MCF 10A (cell line): ENCODE data around the gene TCTN1. TPM values are rescaled to one million over a fixed set of nuclear protein-coding genes. Genes with fewer than 3 reads are reported as not detected.
A peak's percentile ranks its signal among the peaks of the same experiment; 100 is the strongest.

Experiments
- BruUV-seq: library from RNA; stranded (reverse); fragments of 400-500 nt; replicated peaks from 2 replicates; lab custom pipeline; 2021; lab: Mats Ljungman, UMichigan
- CTCF ChIA-PET: fragments of 300-600 bp; sonication (Branson Sonifier 250); formaldehyde crosslinking; extraction: SDS; loops from one replicate; lab custom pipeline; 2021; ENCODE audit warnings: antibody characterized with exemption, inconsistent platforms; lab: Yijun Ruan, JAX
- POLR2A ChIA-PET: fragments of 300-600, 350-650 bp; sonication (Branson Sonifier 250); formaldehyde crosslinking; extraction: SDS; loops from one replicate; lab custom pipeline; 2020; ENCODE audit warnings: antibody characterized with exemption, inconsistent platforms; lab: Yijun Ruan, JAX
- DNase-seq: peaks from one replicate; pipeline ENCODE4 v3.0.0-alpha.2; 2018; ENCODE audit not compliant: unreplicated experiment
- H3K27ac Mint-ChIP-seq: one replicate; pipeline ENCODE4 v1.8.0; 2022; ENCODE audit warnings: mild to moderate bottlenecking, low read depth, mixed read lengths; ENCODE audit not compliant: unreplicated experiment
- H3K27me3 Mint-ChIP-seq: one replicate; pipeline ENCODE4 v1.8.0; 2022; ENCODE audit warnings: mixed read lengths; ENCODE audit not compliant: insufficient read depth, unreplicated experiment
- H3K36me3 Mint-ChIP-seq: one replicate; pipeline ENCODE4 v1.8.0; 2022; ENCODE audit warnings: mild to moderate bottlenecking, moderate library complexity, mixed read lengths; ENCODE audit not compliant: insufficient read depth, unreplicated experiment
- H3K4me1 Mint-ChIP-seq: one replicate; pipeline ENCODE4 v1.8.0; 2022; ENCODE audit warnings: mixed read lengths; ENCODE audit not compliant: insufficient read depth, unreplicated experiment
- H3K4me3 Mint-ChIP-seq: one replicate; pipeline ENCODE4 v1.8.0; 2022; ENCODE audit warnings: mild to moderate bottlenecking, moderate library complexity, mixed read lengths; ENCODE audit not compliant: unreplicated experiment
- H3K9me3 Mint-ChIP-seq: one replicate; pipeline ENCODE4 v1.8.0; 2022; ENCODE audit warnings: mixed read lengths; ENCODE audit not compliant: unreplicated experiment
- intact Hi-C: fragments of 100-400 bp; cut with micrococcal nuclease; formaldehyde crosslinking; loops from 2 replicates; pipeline ENCODE4 v1.14.1; 2022
- total RNA-seq: library from RNA; stranded (reverse); gene quantifications from 2 replicates; pipeline ENCODE4 v1.2.3, GENCODE V29; 2022
- TF ChIP-seq, protein P1 (sequence below): fragments of 200-600 bp; IDR thresholded peaks from one replicate; pipeline ENCODE4 v1.8.0; 2022; ENCODE audit warnings: antibody characterized with exemption, mild to moderate bottlenecking; ENCODE audit not compliant: unreplicated experiment

Gene TCTN1
- total RNA-seq, 1 experiment from 2014 or later, result 36.5 TPM

DNA sequence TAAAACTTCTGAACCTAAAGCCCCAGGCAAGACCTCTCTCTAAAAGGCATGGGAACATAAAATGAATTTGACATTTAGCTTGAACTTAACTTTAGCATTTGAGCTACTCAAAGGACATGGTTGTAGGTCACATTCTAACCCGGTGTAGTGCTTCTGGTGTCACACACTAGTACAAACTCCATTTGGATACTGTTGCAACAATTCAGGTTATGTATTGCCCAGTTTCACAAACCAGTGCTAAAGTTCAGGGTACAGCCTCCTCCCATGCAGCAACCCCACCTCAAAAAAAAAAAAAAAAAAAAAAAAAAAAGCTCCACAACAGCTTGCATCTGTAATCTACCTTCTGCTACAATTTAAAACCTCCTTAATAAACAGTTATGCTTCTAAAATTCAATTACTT lies 38.6 kb upstream of the TCTN1 start:
- DNase-seq, result no peak
- no TSS peak for BruUV-seq
- H3K4me3 Mint-ChIP-seq, result no peak overlapping the region

DNA sequence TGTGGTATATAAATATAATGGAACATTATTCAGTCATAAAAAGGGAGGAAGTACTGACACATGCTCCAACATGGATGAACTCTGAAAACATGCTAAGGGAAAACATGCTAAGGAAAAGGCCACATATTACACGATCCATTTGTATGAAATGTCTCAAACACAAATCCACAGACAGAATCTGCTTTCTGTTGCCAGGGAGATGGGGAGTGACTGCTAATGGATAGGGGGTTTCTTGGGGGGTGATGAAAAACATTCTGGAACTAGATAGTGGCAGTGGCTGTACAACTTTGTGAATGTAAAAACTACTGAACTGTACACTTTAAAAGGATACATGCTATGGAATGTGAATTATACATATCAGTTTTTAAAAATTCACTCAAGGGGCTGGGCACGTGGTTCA lies 37.4 kb upstream of the TCTN1 start:
- CTCF ChIA-PET, result interaction anchor here (0.9 to 2.0 kb wide), 6 partner anchors 9 to 311 kb away, joined by 3 to 9 read pairs (median 4); no protein-coding TSS in a partner anchor
- BruUV-seq, result no TSS peak
- H3K4me1 Mint-ChIP-seq, result peaks cover 26% of the 10 kb centered on the region
- H3K27ac Mint-ChIP-seq, result peak overlapping the region; percentile 97
- no peaks in the 10 kb centered on the region for H3K9me3 Mint-ChIP-seq
- POLR2A ChIA-PET, result interaction anchor here (0.8 to 11.6 kb wide), 6 partner anchors 9 to 76 kb away, joined by 3 to 336 read pairs (median 168); partner anchors contain the start of genes RAD9B and VPS29
- no peaks in the 10 kb centered on the region for H3K27me3 Mint-ChIP-seq
- H3K4me3 Mint-ChIP-seq, result peak overlapping the region; percentile 96
- TF ChIP-seq, protein P1, sequence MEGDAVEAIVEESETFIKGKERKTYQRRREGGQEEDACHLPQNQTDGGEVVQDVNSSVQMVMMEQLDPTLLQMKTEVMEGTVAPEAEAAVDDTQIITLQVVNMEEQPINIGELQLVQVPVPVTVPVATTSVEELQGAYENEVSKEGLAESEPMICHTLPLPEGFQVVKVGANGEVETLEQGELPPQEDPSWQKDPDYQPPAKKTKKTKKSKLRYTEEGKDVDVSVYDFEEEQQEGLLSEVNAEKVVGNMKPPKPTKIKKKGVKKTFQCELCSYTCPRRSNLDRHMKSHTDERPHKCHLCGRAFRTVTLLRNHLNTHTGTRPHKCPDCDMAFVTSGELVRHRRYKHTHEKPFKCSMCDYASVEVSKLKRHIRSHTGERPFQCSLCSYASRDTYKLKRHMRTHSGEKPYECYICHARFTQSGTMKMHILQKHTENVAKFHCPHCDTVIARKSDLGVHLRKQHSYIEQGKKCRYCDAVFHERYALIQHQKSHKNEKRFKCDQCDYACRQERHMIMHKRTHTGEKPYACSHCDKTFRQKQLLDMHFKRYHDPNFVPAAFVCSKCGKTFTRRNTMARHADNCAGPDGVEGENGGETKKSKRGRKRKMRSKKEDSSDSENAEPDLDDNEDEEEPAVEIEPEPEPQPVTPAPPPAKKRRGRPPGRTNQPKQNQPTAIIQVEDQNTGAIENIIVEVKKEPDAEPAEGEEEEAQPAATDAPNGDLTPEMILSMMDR, result no peak
- no peak for DNase-seq
- intact Hi-C loops, result loop anchor here (5.0 kb wide), 1 partner anchor 39 kb away; no protein-coding TSS in a partner anchor
- peaks cover 25% of the 10 kb centered on the region for H3K36me3 Mint-ChIP-seq

More for the DNA sequence above, 38.6 kb upstream of the TCTN1 start:
- POLR2A ChIA-PET, result interaction anchor here (0.8 to 11.6 kb wide), 4 partner anchors 14 to 74 kb away, joined by 4 to 336 read pairs (median 304); no protein-coding TSS in a partner anchor
- Mint-ChIP-seq H3K4me1 (peaks cover 26% of the 10 kb centered on the region), H3K27ac (peak overlapping the region; percentile 97), H3K27me3 (no peaks in the 10 kb centered on the region), H3K9me3 (no peaks in the 10 kb centered on the region), H3K36me3 (peaks cover 21% of the 10 kb centered on the region)
- TF ChIP-seq, protein P1, result no peak
- intact Hi-C loops, result loop anchor here (5.0 kb wide), 1 partner anchor 38 kb away; no protein-coding TSS in a partner anchor
- CTCF ChIA-PET, result interaction anchor here (0.6 to 2.0 kb wide), 7 partner anchors 9 to 305 kb away, joined by 3 to 10 read pairs (median 6); no protein-coding TSS in a partner anchor

- intact Hi-C loops, result loop anchor here (1.0 to 5.0 kb wide), 2 partner anchors 23 to 41 kb away; no protein-coding TSS in a partner anchor
- H3K36me3 Mint-ChIP-seq, result peaks cover 29% of the 10 kb centered on the region
- H3K27me3 Mint-ChIP-seq, result no peaks in the 10 kb centered on the region
- H3K4me1 Mint-ChIP-seq, result peaks cover 26% of the 10 kb centered on the region
- no peaks in the 10 kb centered on the region for H3K9me3 Mint-ChIP-seq
- CTCF ChIA-PET, result interaction anchor here (0.8 to 5.4 kb wide), 5 partner anchors 25 to 181 kb away, joined by 3 to 35 read pairs (median 6); no protein-coding TSS in a partner anchor
- H3K4me3 Mint-ChIP-seq, result peak overlapping the region; percentile 96
- peak overlapping the region; percentile 97 for H3K27ac Mint-ChIP-seq
- TF ChIP-seq, protein P1, result no peak
- POLR2A ChIA-PET, result interaction anchor here (0.6 to 11.6 kb wide), 11 partner anchors 17 to 579 kb away, joined by 3 to 336 read pairs (median 5); partner anchors contain the start of genes ANKRD13A, ARPC3, FAM216A and GPN3
- TSS peak; percentile 78 for BruUV-seq
- peak; percentile 93 for DNase-seq
These were observed 35.9 kb upstream of the TCTN1 start for GRCh38 chr12:110577864-110578693.
